Left renal cortex interstitium (tissue), 4 donors: ENCODE results near the gene NREP. TPM values are rescaled to one million over a fixed set of nuclear protein-coding genes. Genes with fewer than 3 reads are reported as not detected.
A peak's percentile ranks its signal among the peaks of the same experiment; 100 is the strongest.

Source experiments
- DNase-seq, 4 donors: peaks; one replicate each; pipeline ENCODE4 v3.0.0-alpha.2; 2013; ENCODE audit warnings: low read depth in 4 of 4, low spot score in 2 of 4, missing footprints in 1 of 4
- polyA plus RNA-seq, 4 donors: library from polyadenylated mRNA; unstranded; fragments of 120-200 nt; gene quantifications; one replicate each; pipeline ENCODE4 v1.2.1, GENCODE V29; 2013; ENCODE audit not compliant: insufficient read length in 4 of 4

The NREP gene
- polyA plus RNA-seq, 4 donors: 746 to 854 (median 787) TPM

DNA sequence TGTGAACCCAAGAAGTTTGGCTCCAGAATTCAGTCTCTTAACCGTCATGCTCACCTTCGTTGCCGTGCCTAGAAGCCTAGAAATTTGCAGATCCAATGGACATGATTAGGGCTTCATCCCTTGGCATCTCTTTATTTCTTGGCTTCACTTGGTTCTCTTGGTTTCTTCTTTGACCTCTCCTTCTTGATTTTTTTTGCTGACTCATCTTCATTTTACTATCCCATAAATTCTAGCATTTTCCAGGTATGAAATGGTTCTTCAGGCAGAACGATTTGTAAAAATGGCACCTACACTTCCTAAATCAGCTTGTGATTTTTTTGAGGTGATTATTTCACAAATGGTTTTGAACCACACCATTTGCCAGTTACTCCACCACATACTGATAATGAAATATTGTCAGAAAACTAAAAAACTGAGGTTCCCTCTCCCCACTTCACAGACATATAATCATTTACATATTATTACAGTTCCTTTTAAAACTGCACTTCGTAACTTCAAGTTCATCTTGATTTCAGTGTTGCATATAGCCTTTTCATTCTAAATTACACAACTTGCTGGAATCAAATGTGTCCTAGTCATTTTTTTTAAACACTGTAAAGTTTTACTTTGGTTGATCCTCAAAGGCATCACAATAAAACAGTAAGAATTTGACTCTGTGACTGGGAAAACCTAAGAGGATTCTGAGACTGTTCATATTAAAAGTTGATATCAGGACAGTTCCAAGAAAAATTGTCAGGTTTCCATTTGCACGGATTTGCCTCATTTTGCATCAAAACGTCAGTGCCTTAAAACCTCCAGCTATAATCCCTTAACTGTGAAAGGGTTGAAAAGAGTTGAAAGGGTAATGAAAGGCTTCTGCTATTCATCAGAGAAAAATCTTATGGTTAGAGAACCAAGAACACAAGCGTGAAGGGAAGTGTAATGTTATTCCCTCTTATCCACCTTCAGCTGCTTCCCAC, 8.9 kb upstream of the NREP start:
- no peak for DNase-seq

DNA sequence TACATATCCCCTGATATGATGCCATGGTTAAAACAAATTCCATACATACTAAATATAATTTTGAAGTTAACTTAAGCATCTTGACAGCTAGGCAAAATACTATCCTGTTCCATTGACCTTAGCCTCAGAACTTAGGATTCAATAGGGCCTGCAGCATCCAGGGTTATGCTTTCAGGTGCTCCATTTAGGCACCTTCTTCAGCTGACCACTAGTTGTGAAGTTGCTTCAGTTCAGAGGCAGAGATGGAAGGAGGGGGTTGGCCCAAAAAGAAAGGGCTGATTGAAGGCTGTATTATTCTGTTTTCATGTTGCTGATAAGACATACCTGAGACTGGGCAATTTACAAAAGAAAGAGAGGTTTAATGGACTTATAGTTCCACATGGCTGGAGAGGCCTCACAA, 7.0 kb upstream of the NREP start:
- no peak for DNase-seq

DNA sequence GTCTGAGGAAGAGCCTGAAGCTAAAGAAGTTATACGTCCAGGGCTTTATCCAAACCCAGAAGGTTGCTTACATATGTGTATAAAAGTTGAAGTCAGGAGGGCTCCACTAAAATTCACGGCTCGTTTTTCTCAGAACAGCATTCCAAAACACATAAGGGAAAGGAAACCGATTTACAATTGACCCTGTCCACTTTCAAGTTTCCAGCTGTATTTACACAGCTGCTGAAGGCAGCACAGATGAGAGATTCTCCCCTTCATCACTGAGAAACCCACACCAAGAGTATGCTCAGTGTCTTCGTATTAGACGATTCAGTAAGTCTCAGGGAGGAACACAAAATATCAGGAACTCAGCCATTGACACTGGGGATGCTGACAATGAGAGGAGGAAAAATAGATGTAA, 5.9 kb upstream of the NREP start:
- DNase-seq: peak in 2 of 4 donors; percentile 70 to 74

DNA sequence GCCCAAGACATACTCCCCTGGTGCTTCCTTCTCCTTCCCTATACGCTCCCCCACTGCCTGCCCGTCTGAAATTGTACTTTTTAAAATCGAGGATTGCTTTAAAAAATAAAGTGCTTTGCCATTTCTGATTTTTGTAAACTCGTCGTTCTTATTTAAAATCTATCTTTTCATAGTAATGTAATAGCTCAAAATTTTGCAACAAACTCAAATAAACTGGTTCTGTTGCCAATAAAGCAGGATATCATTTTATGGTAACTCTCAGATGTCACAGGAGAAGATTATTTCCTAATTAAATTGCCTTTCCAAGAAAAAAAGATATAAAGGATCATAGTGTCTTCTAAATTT, 1.3 kb upstream of the NREP start:
- DNase-seq: no peak

DNA sequence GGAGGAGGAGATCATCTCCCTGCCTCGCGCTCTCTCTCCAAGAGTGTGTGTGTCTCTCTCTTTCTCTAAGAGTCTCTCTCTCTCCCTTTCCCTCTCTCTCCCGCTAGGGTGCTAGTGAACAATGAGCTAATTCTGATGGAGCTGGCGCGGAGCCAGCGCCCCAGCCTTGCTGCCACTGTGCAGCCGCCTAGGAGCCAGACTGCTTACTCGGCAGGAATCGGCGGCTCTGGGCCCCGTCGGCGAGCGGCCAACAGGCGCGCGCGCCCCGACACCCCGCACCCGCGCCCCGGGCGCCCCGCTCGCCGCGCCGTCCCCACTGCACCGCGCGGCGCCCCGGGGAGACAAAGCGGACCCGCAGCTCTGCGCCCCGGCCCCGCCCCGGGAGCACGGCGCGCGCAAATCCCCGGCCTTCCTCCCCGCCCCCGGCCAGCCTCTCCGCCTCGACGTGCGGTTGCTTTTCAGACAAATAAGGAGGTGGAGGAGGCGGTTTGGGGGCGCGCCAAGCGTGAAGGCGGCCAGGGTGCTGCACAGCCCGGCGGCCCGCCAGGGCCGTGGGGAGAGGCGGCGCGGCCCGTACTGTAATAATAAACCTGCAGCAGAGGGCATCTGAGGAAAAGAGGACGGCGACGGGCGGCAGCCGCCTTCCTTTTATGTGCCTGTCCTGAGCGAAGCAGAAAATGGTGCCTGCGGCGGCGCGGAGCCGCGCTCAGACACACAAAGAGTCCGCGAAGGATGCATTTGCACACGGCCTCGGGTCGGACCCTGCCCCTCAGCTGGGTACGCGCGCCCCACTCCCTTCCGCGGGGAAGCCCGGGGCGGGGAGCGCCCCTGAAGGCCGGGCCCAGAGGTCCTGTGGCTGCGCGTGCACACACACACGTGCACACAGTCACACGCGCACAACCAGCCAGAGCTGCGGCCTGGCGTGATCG, 625 bp upstream of the NREP start:
- peak; percentile 85 to 91 (median 89) for DNase-seq

DNA sequence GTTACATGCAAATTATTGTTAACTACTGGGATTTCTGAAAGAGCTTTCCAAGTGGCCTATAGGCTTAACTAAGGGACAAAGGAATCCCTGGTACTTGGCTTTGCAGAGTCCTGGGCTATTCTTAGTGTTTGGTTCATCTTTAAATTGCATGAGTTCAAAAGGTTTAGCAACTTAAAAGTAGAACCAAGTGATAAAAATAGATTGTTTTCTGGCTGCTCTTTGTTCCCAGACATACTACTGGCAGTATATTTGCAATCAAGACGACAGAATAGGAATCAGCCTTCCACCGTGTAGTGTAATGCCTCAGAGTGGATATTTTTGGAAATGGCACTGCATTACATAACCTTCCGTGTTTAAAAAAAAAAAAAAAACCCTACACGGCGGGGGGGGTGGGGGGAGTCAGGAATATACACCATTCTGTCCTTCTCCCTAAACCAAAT, 1.0 kb downstream of the NREP start:
- peak in 3 of 4 donors; percentile 63 to 73 (median 66) for DNase-seq

DNA sequence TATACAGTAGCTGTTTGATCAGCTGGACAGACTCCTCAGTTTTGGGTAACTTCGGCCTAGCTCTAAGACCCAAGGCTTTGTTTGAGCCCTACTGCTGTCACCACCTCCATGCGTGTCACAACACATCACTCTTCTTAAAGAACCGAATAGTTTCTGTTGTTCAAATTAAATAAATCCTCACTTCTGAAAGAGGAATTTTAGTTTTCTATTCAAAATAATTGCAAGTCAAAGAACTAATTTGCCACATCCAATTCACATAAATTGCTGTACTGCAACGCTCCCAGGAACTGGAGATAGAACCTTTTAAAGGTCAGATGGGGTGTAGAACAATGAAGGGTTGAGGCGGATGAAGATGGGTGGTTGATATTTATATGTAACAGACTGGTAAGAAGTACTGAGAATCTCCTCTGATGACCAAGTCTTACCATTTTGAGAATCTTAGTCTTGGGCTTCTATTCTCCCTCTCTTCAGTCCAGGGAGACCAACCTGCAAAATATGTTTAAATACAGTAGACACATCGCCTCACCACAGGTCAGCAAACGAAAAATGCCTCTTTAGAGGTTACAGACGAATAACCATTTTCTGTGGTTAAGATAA, 1.6 kb downstream of the NREP start:
- DNase-seq: no peak

DNA sequence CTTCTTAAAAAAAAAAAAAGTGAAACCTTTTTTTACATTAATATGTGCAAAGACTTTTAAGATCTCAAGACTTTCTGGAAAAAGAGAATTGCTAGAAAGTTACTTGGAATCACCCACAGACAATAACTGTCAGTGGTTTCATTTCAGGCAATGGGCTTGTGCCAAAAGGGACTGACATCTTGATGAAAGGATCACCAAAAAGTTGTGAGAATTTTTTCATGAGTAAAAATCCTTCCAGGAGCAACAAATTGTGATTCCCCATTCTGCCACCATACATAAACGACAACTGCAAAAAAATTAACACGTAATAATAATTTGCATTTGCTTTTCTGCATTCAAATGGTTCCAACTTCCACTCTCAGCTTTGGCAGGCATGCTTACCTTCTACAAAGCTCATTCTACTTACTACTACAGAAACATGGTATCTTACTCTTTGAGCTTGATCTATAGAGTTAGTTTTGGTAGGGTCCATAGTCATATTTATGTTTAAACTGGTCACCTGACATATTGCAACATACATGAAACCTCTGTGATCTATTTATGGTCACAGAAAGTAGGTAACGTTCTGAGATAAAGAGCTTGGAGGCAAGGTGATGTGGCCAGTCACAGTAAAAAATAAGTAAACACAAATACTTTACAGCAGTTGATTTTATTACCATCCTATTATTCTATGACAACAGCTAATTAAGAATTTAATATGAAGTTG, 3.0 kb downstream of the NREP start:
- DNase-seq: no peak

DNA sequence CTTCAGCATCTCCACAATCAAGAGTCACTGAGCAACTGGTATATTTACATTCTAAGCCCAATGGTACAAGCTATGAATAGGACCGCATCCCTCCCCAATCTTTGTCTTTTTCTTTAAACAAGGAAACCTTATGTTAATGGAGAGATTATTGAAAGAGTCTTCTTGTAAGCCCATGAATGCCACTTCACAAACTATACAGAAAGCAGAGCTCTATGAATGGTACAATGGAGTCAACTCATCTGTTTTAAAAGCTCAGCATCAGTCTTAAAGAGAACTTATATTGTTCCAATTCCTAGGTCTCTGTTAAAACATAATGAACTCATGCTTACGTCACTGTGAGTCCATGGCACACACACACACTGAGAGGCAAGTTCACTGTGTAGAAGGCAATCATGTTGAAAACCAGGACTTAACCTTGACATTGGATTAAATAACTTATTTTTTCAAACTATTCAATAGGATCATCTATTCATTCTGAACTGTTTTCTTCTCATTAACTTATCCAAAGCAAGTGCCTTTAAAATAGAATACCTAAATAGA, 4.5 kb downstream of the NREP start:
- DNase-seq: no peak

DNA sequence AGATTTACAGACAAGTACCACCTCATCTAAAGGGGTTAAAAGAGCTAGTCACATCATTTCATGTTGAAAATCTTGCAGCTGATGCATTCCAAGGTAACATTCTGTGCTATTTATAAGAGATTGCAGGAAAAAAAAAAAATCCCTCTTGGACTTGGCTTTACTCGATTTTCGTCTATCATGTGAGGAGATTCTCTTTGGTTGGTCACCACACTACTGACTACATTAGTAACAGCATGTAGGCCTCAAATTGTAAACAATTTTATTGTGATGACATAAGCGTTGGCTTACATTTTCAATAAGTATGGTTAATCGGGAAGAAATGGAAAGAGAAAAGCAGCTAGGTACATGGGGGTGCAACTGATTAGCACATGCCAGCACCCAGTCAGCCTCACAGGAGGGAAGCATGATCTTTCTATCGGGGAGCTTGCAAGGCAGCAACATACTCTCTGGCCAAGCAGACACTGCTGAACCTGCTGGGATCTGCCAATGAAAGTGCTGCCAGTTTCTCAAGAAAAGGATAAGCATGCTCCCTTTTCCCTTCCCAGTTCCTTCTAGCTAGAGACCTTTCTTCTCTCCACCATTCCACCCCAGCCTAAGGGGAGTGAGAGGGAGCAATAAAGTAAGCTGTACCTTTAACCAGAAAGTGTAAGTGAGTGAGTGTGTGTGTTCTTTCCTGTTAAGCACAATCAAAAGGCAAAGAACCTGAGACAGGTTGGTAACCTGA, 7.5 kb downstream of the NREP start:
- no peak for DNase-seq

DNA sequence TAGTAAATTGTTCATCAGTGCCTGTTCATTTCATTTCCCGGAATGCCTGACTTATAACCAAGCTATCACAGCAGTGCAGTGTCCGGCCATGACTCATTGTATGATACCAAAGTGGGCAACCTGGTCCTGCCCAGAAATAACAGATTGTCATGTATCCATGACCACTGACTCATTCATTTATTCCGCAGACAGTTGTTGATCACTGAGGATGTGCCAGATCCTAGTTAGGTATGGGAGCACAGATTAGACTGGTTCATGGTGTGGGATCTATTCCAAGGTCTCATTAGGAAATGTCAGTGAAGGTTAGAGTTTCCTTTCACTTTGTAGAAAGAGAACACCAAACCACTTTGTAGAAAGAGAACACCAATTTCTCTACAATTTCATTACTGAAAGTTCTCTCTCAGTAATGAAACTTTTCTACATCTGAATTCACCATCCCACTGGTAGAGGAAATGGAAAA, 8.7 kb downstream of the NREP start:
- DNase-seq: no peak

DNA sequence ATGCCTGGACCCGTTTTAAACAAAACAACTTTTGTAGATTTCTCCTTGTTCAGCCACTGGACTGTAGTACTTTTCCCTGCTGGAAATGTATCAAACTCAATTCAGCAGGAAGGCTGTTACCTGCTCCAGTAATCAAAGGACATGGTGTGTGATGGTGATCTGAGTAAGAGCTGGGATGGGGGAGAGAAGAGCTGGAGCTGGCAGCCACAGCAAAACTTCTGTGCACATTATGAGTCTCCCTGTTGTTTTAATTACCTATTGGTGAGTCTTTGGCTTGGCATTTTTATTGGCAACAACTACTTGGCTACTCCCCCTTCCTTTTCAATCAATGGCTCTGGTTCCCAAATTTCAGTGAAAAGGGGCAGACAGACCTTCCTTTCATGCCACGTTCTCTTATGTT, 9.7 kb downstream of the NREP start:
- DNase-seq: no peak

DNA sequence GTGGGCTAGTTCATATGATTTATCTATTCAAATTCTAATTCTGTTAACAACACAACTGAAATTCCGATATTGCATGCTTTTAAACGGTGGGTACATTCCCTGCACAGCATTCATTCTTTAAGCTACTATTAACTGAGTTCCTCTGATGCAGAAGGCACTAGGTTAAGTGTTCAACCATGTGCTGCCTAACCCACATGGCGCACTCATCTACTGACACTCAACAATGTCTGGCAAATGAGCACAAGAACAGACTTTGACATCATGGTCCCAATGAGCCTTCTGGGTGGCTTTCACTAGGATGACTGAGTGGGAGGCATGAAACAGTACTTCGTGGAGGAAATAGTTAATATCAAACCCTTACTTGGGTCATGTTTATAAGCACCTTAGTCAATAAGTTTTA, 10.2 kb downstream of the NREP start:
- DNase-seq: no peak

DNA sequence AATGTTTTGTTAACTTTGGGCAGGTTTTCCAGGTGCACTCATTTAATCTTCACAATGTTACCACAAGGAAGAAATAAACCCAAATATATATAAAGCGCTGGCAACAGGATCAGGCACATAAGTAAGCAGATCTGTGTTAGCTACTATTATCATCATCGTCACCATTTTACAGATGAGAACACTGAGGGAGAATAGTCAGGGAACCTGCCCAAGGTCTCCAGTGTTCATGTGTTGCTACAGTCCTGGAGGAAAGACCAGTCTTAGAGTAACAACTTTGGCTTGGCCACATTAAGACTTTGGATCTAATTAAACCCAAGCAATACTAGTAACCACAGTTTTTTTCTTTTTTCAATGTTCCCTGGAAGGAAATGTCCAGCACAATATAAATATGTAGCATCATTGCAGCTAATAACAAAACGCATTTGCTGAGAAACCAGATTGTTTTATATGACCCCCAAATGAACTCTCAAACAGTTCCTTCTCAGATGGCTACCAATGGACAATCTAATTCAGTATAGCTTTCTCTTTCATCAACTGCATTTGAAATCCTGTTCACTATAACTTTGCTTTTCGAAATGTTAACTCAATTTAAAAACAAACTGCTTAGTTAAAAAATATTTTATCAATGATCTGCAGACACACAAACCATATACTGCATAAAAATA, 11.8 kb downstream of the NREP start:
- no peak for DNase-seq

DNA sequence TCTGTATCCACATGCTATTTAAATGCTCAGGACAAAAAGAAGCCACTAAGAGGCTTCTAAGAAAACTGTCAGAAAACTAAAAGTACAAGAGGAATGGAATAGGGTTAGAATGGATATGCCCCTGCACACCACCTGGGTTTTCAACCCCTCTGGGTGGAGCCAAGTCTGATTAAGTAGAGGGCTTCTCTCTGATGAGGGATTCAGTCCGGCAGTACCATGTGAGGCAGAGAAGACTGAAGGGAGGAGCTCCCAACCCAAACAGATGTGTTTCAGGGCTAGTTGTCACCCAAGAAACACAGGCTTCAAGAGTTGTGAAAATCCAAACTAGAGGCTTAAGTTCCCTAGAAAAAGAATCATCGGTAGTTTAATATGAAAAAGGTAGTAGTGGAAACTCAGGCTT, 12.5 kb downstream of the NREP start:
- no peak for DNase-seq

DNA sequence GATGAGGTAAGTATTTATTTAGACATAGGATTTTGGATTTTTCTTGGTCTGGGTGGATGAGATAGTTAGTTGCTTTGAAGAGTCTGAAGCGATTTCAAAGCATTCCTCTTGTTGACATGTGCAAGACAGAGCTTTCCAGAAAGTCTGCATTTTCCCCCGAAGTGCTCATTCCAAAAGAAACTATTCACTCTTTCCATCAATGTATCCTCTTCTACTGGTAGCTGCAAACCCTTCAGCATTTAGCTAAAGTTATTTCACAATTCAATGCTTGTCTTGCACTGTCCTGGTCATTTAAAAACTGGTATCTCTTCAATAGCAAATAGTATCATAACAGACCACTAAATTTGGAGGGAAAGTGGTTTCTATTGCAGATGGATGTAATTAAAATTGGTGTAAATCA, 13.0 kb downstream of the NREP start:
- DNase-seq: no peak

DNA sequence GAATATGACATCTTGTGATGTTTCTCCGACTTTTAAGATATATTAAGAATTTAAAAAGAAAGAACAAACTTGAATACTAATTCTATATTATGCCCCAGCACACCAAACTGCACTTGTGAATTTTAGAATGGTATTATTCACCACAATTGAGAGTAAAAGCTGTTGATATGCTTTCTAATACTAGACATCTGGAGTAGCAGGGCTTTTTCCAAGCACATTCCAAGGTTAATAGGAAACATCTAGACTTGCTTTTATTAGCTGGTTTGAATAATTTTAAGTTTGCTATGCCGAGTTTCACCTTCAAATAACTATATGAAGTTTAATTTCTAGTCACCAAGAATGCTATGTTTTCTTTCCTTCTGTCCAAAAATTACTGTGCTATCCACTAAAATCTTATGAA, 13.5 kb downstream of the NREP start:
- DNase-seq: no peak

DNA sequence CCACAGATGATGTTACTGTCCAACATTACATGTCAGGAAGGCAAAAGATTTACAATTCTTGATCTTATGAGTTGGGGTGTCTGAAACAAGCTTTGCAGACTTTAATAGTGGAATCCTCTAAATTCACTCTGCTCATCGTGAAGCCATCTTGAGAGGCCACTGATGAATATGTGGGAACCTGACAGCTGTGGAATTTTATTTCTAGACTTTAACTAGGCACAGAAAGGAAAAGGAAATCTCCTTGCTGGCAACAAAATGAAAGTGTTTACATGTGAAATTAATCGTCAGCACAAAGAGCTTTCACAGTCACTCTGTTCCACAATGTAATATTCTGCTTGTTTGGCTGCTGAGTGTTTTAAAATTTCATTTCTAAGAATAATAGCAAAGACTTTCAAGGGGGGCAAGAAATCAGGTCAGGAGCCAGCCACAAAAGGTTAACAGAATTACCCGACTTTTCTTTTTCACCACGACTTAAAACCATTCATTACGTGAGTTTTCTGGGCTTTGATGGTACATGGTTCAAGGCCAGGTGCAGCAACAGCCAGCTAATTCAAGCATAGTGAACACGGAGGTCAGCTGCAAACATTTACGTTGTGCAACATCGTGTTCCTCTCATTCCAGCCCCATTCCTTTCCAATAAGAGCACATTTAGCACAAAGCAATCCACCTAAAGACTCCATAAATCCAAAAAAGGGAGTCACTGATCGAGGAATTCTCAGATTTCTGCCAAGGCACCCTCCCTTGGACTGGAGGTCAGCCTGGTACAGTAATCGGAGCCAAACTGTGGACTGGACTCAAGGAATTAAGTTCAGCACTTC, 14.6 kb downstream of the NREP start:
- peak in 2 of 4 donors; percentile 80 to 82 for DNase-seq
